ENCODE data around the gene PABPC1L. TPM values are rescaled to one million over a fixed set of nuclear protein-coding genes. Genes with fewer than 3 reads are reported as not detected.

The PABPC1L gene
- total and polyA plus RNA-seq, 2 of the 13 experiments (the other 11 are each of a cell fraction or from before 2014, with no cell fraction given): 30.8 to 252 TPM

DNA sequence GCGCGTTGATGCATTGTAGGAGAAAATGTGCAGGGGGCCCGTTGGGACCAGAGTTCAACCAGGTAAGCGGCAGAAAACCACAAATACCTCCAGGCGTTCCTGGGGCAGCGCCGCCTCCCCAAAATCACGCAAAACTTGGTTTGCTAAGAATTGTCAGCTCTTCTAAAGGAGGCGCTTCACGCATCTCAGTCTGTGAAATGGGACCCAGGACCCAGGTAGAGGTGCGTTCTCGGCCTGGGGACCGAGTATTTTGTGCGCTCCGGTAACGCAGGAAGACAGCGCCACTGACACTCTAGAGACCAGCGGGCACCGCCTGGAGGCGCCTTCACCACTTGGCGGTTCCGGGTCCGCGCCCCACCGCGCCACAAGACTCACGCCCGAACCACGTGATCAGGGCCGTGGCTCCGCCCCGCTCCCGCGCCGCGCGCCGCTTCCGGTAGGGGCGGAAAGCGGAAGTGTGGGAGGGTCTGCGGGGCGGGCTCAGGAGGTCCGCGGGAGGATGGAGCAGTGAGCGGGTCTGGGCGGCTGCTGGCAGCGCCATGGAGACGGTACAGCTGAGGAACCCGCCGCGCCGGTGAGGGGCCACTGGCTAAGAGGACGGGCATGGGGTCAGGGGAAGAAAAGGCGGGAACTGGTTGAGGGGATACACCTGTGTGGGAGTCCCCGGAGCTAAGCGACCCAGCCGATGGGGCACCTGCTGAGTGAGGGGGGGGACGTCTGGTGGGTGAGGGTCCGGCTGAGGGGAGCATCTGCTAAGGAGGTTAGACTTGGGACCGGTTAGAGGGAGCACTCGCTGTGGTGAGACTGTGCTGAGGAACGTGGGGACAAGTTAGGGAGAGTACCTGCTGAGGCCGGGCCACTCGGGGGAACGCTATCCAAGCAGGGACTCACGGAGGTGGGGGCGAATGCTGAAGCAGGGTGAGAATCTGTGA is 56.4 kb downstream of the PABPC1L start, which contains the start of gene STK4 (continued):
- TF ChIP-seq, protein P1, sequence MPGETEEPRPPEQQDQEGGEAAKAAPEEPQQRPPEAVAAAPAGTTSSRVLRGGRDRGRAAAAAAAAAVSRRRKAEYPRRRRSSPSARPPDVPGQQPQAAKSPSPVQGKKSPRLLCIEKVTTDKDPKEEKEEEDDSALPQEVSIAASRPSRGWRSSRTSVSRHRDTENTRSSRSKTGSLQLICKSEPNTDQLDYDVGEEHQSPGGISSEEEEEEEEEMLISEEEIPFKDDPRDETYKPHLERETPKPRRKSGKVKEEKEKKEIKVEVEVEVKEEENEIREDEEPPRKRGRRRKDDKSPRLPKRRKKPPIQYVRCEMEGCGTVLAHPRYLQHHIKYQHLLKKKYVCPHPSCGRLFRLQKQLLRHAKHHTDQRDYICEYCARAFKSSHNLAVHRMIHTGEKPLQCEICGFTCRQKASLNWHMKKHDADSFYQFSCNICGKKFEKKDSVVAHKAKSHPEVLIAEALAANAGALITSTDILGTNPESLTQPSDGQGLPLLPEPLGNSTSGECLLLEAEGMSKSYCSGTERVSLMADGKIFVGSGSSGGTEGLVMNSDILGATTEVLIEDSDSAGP (CRISPR knock-in tag; IDR thresholded peaks at IDR 0.05; ENCODE audit: borderline replicate concordance): peak; percentile 98
- TF ChIP-seq, protein P2, sequence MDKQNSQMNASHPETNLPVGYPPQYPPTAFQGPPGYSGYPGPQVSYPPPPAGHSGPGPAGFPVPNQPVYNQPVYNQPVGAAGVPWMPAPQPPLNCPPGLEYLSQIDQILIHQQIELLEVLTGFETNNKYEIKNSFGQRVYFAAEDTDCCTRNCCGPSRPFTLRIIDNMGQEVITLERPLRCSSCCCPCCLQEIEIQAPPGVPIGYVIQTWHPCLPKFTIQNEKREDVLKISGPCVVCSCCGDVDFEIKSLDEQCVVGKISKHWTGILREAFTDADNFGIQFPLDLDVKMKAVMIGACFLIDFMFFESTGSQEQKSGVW (CRISPR knock-in tag; IDR thresholded peaks at IDR 0.05; ENCODE audit: borderline replicate concordance): peak; percentile 89; the same call in 1 of the 2 replicates
- TF ChIP-seq ETV6 (CRISPR knock-in tag; conservative IDR thresholded peaks at IDR 0.05): peak; percentile 56; the same call in 1 of the 2 replicates
- peak; percentile 96 for TF ChIP-seq ZNF747 (CRISPR knock-in tag; IDR thresholded peaks at IDR 0.05; ENCODE audit: borderline replicate concordance)
- no peak for TF ChIP-seq ATF7 (IDR thresholded peaks at IDR 0.05)
- TF ChIP-seq ATF7 (CRISPR knock-in tag; IDR thresholded peaks at IDR 0.05): peak; percentile 77
- peak; percentile 96 for TF ChIP-seq ZNF766 (CRISPR knock-in tag; IDR thresholded peaks at IDR 0.05; ENCODE audit: borderline replicate concordance)
- peak; percentile 99 for TF ChIP-seq POLR2G (IDR thresholded peaks at IDR 0.05; ENCODE audit: low read depth, low read length)
- 0 out of 2 replicates have a peak, but pooled peaks have one; percentile 80 for TF ChIP-seq ZNF83 (CRISPR knock-in tag; IDR thresholded peaks at IDR 0.05; ENCODE audit: borderline replicate concordance)
- peak; percentile 37; the same call in 1 of the 2 replicates for TF ChIP-seq JUN (CRISPR knock-in tag; IDR thresholded peaks at IDR 0.05)
- peak; percentile 76; the same call in 1 of the 2 replicates for TF ChIP-seq ZSCAN30 (CRISPR knock-in tag; IDR thresholded peaks at IDR 0.05)
- TF ChIP-seq SATB2 (CRISPR knock-in tag; IDR thresholded peaks at IDR 0.05): no peak
- peak; percentile 96 for TF ChIP-seq CHCHD3 (CRISPR knock-in tag; IDR thresholded peaks at IDR 0.05)
- TF ChIP-seq, protein P3, sequence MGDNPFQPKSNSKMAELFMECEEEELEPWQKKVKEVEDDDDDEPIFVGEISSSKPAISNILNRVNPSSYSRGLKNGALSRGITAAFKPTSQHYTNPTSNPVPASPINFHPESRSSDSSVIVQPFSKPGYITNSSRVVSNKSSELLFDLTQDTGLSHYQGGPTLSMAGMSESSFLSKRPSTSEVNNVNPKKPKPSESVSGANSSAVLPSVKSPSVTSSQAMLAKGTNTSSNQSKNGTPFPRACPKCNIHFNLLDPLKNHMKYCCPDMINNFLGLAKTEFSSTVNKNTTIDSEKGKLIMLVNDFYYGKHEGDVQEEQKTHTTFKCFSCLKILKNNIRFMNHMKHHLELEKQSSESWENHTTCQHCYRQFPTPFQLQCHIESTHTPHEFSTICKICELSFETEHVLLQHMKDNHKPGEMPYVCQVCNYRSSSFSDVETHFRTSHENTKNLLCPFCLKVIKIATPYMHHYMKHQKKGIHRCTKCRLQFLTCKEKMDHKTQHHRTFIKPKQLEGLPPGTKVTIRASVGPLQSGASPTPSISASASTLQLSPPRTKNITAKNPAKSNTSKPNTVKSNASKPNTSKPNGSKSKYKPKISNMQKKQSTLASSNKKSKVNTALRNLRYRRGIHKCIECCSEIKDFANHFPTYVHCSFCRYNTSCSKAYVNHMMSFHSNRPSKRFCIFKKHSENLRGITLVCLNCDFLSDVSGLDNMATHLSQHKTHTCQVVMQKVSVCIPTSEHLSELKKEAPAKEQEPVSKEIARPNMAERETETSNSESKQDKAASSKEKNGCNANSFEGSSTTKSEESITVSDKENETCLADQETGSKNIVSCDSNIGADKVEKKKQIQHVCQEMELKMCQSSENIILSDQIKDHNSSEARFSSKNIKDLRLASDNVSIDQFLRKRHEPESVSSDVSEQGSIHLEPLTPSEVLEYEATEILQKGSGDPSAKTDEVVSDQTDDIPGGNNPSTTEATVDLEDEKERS (CRISPR knock-in tag; IDR thresholded peaks at IDR 0.05): peak; percentile 84
- no peak for TF ChIP-seq POLR2AphosphoS2 (IDR thresholded peaks at IDR 0.05; ENCODE audit: low read depth, low read length)
- TF ChIP-seq ZBTB42 (CRISPR knock-in tag; IDR thresholded peaks at IDR 0.05): peak; percentile 94
- TF ChIP-seq RORA (CRISPR knock-in tag; IDR thresholded peaks at IDR 0.05): no peak
- TF ChIP-seq ZMYM4 (CRISPR knock-in tag; IDR thresholded peaks at IDR 0.05): peak; percentile 99
- peak; percentile 80 for TF ChIP-seq NR2C2 (CRISPR knock-in tag; IDR thresholded peaks at IDR 0.05; ENCODE audit: borderline replicate concordance)
- TF ChIP-seq, protein P4, sequence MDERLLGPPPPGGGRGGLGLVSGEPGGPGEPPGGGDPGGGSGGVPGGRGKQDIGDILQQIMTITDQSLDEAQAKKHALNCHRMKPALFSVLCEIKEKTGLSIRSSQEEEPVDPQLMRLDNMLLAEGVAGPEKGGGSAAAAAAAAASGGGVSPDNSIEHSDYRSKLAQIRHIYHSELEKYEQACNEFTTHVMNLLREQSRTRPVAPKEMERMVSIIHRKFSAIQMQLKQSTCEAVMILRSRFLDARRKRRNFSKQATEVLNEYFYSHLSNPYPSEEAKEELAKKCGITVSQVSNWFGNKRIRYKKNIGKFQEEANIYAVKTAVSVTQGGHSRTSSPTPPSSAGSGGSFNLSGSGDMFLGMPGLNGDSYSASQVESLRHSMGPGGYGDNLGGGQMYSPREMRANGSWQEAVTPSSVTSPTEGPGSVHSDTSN (CRISPR knock-in tag; IDR thresholded peaks at IDR 0.05): 0 out of 2 replicates have a peak, but pooled peaks have one; percentile 3
- TF ChIP-seq HDAC1 (CRISPR knock-in tag; IDR thresholded peaks at IDR 0.05): peak; percentile 99
- TF ChIP-seq RBM22 (optimal IDR thresholded peaks at IDR 0.05; ENCODE audit: low read length): peak; percentile 69
- TF ChIP-seq HNRNPLL (IDR thresholded peaks at IDR 0.05; ENCODE audit: low read depth, low read length, poor library complexity, severe bottlenecking): peak; percentile 93

Measured in HepG2 (cell line).